ENCODE results near the gene BNC2. TPM values are rescaled to one million over a fixed set of nuclear protein-coding genes. Genes with fewer than 3 reads are reported as not detected.

The BNC2 gene
- total and polyA plus RNA-seq, 2 donors (not counting 1 experiment from before 2014, with no cell fraction given) = 34.7 to 39.1 TPM

DNA sequence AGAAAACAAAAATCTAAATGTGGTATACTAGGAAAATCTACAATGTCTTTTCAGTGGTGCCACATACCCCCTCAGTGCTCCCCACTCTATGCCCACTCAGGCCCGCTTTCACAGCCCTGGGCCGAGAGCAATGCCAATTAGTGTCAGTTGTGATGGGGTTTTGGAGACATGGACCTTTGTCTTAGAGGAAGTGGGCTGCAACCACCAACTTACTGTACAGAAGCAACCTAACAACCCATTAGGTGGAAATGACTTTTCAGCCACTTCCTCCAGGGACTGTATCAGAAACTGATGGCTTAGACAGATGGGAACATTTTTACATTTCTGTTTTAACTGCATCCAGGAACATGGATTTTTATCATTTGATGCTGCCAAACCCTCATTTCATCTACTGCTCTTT is 268.0 kb downstream of the BNC2 start:
- H3K4me3 ChIP-seq (replicated peaks in 1 of 4; ENCODE audit: control extremely low read depth in 1 of 4, insufficient read depth in 1 of 4, low read depth in 3 of 4, low read length in 4 of 4) = no peak overlapping the region
- no peak overlapping the region for H3K4me2 ChIP-seq (ENCODE audit: extremely low read depth, insufficient read depth, low read length)
- H2AFZ ChIP-seq (ENCODE audit: low read length) = no peak overlapping the region
- no peaks in the 10 kb centered on the region for H3K79me2 ChIP-seq (ENCODE audit: control insufficient read depth, insufficient read depth, low read length)
- no peak overlapping the region for H3K27ac ChIP-seq (ENCODE audit: insufficient read depth, low read length)
- no peak for DNase-seq (ENCODE audit: low read depth in 2 of 2)
- no peaks in the 10 kb centered on the region for H3K9me3 ChIP-seq (ENCODE audit: control insufficient read depth, insufficient read depth, low read depth, low read length)
- H3K36me3 ChIP-seq (ENCODE audit: control insufficient read depth, insufficient read depth, low read length) = no peaks in the 10 kb centered on the region
- no peaks in the 10 kb centered on the region for H3K4me1 ChIP-seq (ENCODE audit: control insufficient read depth, extremely low read depth, insufficient read depth, low read length)
- TF ChIP-seq EZH2 (IDR thresholded peaks at IDR 0.05; ENCODE audit: low read length, missing control alignments) = no peak
- TF ChIP-seq, protein P1, sequence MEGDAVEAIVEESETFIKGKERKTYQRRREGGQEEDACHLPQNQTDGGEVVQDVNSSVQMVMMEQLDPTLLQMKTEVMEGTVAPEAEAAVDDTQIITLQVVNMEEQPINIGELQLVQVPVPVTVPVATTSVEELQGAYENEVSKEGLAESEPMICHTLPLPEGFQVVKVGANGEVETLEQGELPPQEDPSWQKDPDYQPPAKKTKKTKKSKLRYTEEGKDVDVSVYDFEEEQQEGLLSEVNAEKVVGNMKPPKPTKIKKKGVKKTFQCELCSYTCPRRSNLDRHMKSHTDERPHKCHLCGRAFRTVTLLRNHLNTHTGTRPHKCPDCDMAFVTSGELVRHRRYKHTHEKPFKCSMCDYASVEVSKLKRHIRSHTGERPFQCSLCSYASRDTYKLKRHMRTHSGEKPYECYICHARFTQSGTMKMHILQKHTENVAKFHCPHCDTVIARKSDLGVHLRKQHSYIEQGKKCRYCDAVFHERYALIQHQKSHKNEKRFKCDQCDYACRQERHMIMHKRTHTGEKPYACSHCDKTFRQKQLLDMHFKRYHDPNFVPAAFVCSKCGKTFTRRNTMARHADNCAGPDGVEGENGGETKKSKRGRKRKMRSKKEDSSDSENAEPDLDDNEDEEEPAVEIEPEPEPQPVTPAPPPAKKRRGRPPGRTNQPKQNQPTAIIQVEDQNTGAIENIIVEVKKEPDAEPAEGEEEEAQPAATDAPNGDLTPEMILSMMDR (conservative IDR thresholded peaks at IDR 0.05 in 1 of 2, IDR thresholded peaks at IDR 0.05 in 1 of 2; ENCODE audit: low read depth in 1 of 2, low read length in 2 of 2) = no peak
- no peaks in the 10 kb centered on the region for H3K27me3 ChIP-seq (ENCODE audit: control insufficient read depth, insufficient read depth, low read length)
- H3K9ac ChIP-seq (ENCODE audit: insufficient read depth, low read length) = no peak overlapping the region
- no peaks in the 10 kb centered on the region for H4K20me1 ChIP-seq (ENCODE audit: control insufficient read depth, extremely low read depth, insufficient read depth, low read length)

DNA sequence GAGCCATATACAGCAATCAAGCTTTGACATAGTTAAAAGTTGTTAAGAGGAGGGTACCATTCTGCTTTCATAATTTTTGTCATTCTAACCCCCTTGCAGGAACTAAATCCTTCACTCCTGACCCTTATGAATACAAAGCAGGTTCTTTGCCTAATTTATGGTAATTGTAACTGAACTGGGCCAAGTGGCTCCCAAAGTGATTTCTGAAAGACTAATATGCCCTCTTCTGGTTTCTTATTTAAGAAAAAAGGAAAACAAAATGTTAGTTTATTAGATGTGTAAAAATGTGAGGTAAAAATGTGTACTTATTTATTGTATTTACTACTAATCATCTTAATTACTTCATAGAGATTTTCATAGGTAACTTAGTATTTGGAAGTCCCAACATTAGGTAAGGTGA is 268.5 kb downstream of the BNC2 start:
- Histone ChIP-seq H3K27me3 (ENCODE audit: control insufficient read depth, insufficient read depth, low read length) (no peaks in the 10 kb centered on the region), H3K9ac (ENCODE audit: insufficient read depth, low read length) (no peak overlapping the region), H3K79me2 (ENCODE audit: control insufficient read depth, insufficient read depth, low read length) (no peaks in the 10 kb centered on the region), H4K20me1 (ENCODE audit: control insufficient read depth, extremely low read depth, insufficient read depth, low read length) (no peaks in the 10 kb centered on the region), H2AFZ (ENCODE audit: low read length) (no peak overlapping the region), H3K4me3 (replicated peaks in 1 of 4; ENCODE audit: control extremely low read depth in 1 of 4, insufficient read depth in 1 of 4, low read depth in 3 of 4, low read length in 4 of 4) (no peak overlapping the region), H3K9me3 (ENCODE audit: control insufficient read depth, insufficient read depth, low read depth, low read length) (no peaks in the 10 kb centered on the region), H3K27ac (ENCODE audit: insufficient read depth, low read length) (no peak overlapping the region), H3K36me3 (ENCODE audit: control insufficient read depth, insufficient read depth, low read length) (no peaks in the 10 kb centered on the region), H3K4me2 (ENCODE audit: extremely low read depth, insufficient read depth, low read length) (no peak overlapping the region), H3K4me1 (ENCODE audit: control insufficient read depth, extremely low read depth, insufficient read depth, low read length) (no peaks in the 10 kb centered on the region)
- no peak for TF ChIP-seq EZH2 (IDR thresholded peaks at IDR 0.05; ENCODE audit: low read length, missing control alignments)
- TF ChIP-seq, protein P1 (conservative IDR thresholded peaks at IDR 0.05 in 1 of 2, IDR thresholded peaks at IDR 0.05 in 1 of 2; ENCODE audit: low read depth in 1 of 2, low read length in 2 of 2) = no peak
- no peak for DNase-seq (ENCODE audit: low read depth in 2 of 2)

DNA sequence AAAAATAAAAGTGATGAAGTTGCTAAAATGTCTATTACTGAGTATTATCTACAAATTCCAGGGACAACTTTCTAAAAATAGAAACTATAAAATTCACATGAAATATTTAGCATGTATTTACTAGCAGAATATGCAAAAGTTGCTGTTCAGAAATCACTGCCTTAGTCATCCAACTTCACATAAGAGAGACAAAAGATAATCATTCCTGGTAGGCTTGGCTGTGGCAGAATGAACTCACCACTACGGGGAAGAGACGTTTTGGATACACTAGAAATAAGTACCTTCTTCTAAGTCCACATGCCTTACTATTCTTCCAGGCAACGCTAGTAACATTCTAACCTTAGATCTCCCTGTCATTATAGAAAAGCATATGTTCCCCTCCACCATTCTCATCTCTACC is 272.2 kb downstream of the BNC2 start:
- H3K27ac ChIP-seq (ENCODE audit: insufficient read depth, low read length) = no peak overlapping the region
- H3K4me1 ChIP-seq (ENCODE audit: control insufficient read depth, extremely low read depth, insufficient read depth, low read length) = no peaks in the 10 kb centered on the region
- no peaks in the 10 kb centered on the region for H3K79me2 ChIP-seq (ENCODE audit: control insufficient read depth, insufficient read depth, low read length)
- no peak overlapping the region for H3K9ac ChIP-seq (ENCODE audit: insufficient read depth, low read length)
- no peak for TF ChIP-seq EZH2 (IDR thresholded peaks at IDR 0.05; ENCODE audit: low read length, missing control alignments)
- TF ChIP-seq, protein P1 (conservative IDR thresholded peaks at IDR 0.05 in 1 of 2, IDR thresholded peaks at IDR 0.05 in 1 of 2; ENCODE audit: low read depth in 1 of 2, low read length in 2 of 2) = no peak
- no peak overlapping the region for H3K4me2 ChIP-seq (ENCODE audit: extremely low read depth, insufficient read depth, low read length)
- H4K20me1 ChIP-seq (ENCODE audit: control insufficient read depth, extremely low read depth, insufficient read depth, low read length) = no peaks in the 10 kb centered on the region
- H3K27me3 ChIP-seq (ENCODE audit: control insufficient read depth, insufficient read depth, low read length) = no peaks in the 10 kb centered on the region
- no peaks in the 10 kb centered on the region for H3K36me3 ChIP-seq (ENCODE audit: control insufficient read depth, insufficient read depth, low read length)
- H3K9me3 ChIP-seq (ENCODE audit: control insufficient read depth, insufficient read depth, low read depth, low read length) = no peaks in the 10 kb centered on the region
- peak in 1 of 2 donors; percentile 69 for DNase-seq (ENCODE audit: low read depth in 2 of 2)
- H2AFZ ChIP-seq (ENCODE audit: low read length) = no peak overlapping the region
- no peak overlapping the region for H3K4me3 ChIP-seq (replicated peaks in 1 of 4; ENCODE audit: control extremely low read depth in 1 of 4, insufficient read depth in 1 of 4, low read depth in 3 of 4, low read length in 4 of 4)

Data from fibroblast of lung (primary cell).